Breast epithelium (tissue), 3 donors: ENCODE data around the gene TTC27.

Source experiments
- POLR2A ChIP-seq: fragments of 450-650 bp; IDR thresholded peaks from one replicate; pipeline ENCODE4 v1.6.1; 2016; ENCODE audit warnings: antibody characterized with exemption, mild to moderate bottlenecking, moderate library complexity
- POLR2AphosphoS5 ChIP-seq, 3 donors: sonication (generic); formaldehyde crosslinking; IDR thresholded peaks; one replicate each; pipeline ENCODE4 v1.6.1; 2017; ENCODE audit warnings: antibody characterized with exemption in 3 of 3
- TF ChIP-seq, protein P1 (sequence below), 3 donors: fragments of 450-650 bp; IDR thresholded peaks; one replicate each; pipeline ENCODE4 v1.5.1; 2016 to 2017; ENCODE audit warnings: antibody characterized with exemption in 3 of 3, mild to moderate bottlenecking in 3 of 3, moderate library complexity in 3 of 3

DNA sequence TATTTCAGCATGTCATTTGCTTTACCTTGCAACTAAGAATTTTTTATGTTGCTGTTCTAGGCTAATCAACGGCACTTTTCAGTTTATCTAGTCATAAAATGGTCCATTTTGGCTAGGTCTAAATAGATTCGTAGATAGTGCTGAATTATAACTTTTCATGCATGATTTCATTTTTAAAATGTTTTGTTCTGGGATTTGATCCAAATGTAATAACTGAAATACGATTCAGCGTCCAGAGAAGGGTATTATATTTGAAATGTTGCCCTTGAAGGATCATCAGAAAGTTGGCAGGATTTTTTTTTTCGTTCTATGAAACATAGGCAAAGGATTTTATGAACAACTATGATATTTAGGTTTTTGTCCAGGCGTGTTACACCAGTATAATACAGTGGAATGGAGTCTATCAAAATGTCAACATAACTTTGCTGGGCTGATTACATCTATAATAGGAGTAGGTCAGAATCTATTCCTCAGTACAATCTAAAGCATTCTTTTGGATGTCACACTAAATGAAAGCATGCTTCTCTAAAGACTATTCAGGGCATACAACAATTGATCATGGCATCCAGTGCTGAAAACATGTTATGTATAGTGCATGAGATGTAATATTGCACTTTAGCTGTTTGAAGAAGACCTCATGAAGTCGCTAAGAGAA, 24.8 kb downstream of the TTC27 start:
- TF ChIP-seq, protein P1, sequence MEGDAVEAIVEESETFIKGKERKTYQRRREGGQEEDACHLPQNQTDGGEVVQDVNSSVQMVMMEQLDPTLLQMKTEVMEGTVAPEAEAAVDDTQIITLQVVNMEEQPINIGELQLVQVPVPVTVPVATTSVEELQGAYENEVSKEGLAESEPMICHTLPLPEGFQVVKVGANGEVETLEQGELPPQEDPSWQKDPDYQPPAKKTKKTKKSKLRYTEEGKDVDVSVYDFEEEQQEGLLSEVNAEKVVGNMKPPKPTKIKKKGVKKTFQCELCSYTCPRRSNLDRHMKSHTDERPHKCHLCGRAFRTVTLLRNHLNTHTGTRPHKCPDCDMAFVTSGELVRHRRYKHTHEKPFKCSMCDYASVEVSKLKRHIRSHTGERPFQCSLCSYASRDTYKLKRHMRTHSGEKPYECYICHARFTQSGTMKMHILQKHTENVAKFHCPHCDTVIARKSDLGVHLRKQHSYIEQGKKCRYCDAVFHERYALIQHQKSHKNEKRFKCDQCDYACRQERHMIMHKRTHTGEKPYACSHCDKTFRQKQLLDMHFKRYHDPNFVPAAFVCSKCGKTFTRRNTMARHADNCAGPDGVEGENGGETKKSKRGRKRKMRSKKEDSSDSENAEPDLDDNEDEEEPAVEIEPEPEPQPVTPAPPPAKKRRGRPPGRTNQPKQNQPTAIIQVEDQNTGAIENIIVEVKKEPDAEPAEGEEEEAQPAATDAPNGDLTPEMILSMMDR (IDR thresholded peaks at IDR 0.05), result no peak
- TF ChIP-seq POLR2AphosphoS5 (IDR thresholded peaks at IDR 0.05), result no peak
- no peak for TF ChIP-seq POLR2A
